CMK (cell line): Measurements from ENCODE around the gene USF3.
A peak's percentile ranks its signal among the peaks of the same experiment; 100 is the strongest.

Source experiments
- DNase-seq: peaks from one replicate; pipeline ENCODE4 v3.0.0-alpha.2; 2010; ENCODE audit warnings: low read depth

Gene USF3

DNA sequence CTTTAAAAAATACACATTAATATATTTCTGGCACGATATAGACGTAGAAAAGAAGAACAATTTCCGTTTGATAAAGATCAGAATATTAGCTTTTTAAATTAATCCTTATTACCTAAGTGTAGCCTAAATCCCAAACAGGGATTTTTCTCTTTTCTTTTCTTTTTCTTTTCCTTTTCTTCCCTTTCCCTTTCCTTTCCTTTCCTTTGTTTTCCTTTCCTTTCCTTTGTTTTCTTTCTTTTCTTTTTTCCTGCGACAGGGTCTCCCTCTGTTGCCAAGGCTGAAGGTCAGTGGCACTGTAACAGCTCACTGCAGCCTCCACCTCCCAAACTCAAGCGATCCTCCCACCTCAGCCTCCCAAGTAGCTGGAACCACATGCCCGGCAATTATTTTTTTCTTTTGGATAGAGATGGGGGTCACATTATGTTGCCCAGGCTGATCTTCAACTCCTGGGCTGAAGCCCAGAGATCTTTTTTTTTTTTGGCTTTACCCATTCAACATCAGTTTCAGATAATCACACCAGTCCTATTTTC is 1.8 kb upstream of the USF3 start:
- DNase-seq: no peak

GRCh38 chr3:113697500-113698090 is 1.2 kb upstream of the USF3 start:
- DNase-seq: no peak

GRCh38 chr3:113696658-113697499 is 437 bp upstream of the USF3 start:
- peak; percentile 88 for DNase-seq

DNA sequence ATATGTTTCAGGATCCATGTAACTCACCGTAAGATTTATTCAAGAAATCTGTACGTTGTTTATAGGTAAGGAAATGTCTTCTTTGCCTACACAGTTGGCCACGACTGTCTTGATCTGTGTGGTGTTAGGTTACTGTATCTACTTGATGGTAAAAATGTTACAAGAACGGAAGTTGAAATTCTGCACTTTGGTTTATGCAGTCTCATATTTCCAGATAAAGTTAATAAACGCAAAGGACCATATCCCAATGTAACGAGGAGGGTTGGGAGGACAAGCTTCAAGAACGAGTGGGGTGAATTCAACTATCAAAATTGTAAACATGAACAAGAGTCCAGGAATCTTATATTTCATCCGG is 1.0 kb downstream of the USF3 start:
- DNase-seq: no peak

- DNase-seq: no peak
Observed at GRCh38 chr3:113690482-113690881, 6.0 kb downstream of the USF3 start.

DNA sequence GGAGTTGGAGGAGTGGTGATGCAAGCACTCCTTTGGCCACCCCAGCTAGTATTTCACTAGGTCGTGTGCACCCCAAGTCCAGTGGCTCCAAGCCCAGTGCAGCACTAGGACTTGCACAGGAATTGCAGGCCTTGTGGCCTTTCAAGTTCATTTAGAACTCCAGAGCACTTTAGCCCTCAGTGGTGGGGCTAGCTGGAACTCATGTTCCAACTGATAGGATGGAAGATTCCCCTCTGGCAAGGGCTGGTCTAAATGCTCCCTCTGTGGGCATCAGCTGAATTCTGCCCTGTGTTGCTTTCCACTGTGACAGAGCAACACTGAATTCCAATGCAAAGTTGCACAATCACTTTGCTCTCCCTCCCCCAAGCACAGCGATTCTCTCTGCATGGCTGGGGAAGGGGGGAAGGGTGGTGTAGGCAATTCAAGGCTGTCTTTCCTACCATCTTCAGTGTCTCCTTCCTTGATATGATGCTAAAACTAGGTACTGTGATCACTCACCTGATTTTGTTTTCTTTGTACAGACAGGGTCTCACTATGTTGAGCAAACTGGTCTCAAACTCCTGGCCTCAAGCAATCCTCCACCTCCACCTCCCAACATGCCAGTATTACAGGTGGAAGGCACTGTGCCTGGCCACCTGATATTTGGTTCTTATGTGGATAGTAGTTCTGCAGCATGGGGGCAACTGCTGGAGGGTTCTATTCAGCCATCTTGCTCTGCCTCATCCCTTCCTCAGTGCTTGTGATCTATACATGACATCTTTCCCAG is 10.3 kb downstream of the USF3 start:
- no peak for DNase-seq

DNA sequence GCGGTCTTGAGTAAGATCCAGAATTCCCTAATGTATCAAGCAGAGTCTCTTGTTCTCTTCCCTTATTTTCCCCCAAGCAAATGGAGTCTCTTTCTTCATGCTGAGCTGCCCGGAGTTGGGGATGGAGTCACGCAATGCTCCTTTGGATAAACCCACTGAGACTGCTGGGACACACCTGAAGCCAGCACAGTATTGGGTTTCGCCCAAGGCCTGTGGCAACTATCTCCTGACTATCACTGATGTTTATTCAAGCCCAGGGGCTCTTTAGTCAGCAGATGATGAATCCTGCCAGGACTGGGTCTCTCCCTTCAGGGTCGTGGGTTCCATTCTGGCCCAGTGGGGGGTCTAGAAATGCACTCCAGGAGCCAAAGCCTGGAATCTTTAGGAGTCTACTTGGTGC is 11.3 kb downstream of the USF3 start:
- DNase-seq: no peak

DNA sequence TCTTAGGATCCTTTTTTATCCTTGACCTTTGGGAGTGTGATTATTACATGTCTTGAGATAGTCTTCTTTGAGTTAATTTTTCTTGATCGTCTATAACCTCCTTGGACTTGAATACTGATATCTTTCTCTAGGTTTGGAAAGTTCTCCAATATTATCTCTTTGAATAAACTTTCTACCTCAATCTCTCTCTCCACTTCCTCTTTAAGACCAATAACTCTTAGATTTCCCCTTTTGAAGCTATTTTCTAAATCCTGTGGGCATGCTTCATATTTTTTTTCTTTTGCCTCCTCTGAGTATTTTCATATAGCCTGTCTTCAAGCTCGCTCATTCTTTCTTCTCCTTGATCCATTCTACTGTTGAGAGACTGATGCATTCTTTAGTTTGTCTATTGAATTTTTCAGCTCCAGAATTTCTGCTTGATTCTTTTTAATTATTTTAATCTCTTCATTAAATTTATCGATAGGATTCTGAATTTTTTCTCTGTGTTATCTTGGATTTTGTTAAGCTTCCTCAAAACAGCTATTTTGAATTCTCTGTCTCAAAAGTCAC is 12.1 kb downstream of the USF3 start:
- no peak for DNase-seq

DNA sequence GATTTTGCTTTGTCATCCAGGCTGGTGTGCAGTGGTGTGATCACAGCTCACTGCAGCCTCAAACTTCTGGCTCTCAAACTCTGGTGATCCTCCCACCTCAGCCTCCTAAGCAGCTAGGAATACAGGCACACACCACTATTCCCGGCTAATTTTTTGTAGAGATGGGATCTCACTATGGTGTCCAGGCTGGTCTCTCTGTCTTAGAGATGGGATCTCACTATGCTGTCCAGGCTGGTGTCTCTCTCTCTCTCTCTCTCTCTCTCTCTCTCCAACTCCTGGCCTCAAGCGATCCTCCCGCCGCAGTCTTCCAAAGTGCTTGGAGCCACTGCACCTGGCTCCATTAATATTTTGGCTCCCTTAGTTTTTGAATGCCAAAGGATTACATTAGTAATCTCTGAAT is 17.7 kb downstream of the USF3 start:
- no peak for DNase-seq

- DNase-seq: no peak
Observed at GRCh38 chr3:113677737-113678136, 18.7 kb downstream of the USF3 start.

DNA sequence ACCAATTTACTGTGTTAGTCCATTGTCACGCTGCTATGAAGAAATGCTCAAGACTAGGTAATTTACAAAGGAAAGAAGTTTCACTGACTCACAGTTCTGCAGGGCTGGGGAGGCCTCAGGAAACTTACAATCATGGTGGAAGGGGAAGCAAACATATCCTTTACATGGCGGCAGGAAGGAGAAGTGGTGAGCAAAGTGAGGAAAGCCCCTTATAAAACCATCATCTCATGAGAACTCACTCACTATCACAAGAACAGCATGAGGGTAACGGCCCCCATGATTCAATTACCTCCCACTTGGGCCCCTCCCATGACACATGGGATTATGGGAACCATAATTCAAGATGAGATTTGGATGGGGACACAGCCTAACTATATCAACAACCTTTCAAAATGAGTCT is 20.2 kb downstream of the USF3 start:
- DNase-seq: no peak

GRCh38 chr3:113673593-113673992 is 22.8 kb downstream of the USF3 start:
- no peak for DNase-seq

GRCh38 chr3:113668015-113668414 is 28.4 kb downstream of the USF3 start:
- DNase-seq: peak; percentile 22

DNA sequence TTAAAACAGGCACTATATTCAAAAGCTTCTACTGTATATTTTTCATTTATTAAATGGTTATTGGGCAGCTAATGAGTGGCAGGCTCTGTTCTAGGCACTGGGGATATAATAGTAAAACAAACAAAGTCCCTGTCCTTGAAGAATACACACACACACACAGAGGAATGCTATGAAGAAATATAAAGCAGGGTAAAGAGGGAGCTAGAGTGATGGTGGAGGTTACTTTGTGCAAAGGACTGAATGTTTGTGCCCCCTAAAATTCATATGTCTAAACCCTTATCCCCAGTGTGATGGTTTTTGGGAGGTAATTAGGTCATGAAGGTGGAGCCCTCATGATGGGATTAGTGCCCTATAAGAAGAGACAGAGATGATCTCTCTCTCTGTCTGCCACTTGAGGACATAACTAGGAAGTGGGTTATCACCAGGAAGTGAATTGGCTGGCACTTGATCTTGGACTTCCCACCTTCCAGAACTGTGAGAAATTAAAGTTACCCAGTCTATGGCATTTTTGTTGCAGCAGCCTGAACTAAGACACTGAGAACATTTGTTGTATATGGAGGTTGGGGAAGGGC is 31.8 kb downstream of the USF3 start:
- no peak for DNase-seq

- DNase-seq: no peak
Observed at GRCh38 chr3:113663761-113664160, 32.7 kb downstream of the USF3 start.

DNA sequence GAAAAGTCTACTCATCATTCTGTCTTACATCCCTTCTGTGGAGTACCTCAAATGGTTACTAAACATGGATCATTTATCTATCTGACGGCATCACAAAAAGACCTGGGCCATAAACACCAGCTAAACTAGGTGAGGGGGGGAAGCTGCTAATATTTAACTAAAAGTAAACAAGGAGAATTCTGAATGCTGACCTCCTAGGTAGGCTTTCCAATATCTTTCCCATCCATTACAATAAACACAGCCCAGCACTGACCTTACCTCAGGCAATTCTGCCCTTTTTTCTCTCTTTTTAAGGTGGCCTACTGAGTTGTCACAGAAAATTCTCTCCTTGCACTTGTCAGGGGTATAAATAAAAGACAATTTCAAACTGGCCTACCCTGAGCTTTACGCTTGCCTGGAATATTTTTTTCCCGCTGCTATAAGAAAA is 33.1 kb downstream of the USF3 start:
- no peak for DNase-seq

- no peak for DNase-seq
Observed at GRCh38 chr3:113662824-113663223, 33.6 kb downstream of the USF3 start.

DNA sequence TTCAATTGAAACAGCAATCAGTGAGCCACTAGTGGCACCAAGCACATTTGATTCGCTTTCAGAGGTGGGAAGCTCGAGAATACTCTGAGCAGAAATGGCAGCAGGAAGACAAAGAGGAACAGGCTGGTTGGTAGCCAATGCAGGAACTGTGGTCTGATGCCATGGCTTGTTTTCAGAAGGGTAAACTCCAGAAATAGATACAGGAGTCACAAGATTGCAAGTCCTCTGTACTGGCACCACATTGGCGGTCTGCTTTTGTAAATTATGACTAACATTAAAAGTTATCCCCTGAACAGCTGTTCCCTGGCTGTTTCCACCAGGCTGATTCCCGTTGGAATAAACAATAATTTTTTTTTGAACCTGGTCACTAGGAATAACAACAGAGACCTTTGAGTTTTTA is 35.5 kb downstream of the USF3 start:
- DNase-seq: no peak

GRCh38 chr3:113660458-113660857 is 36.0 kb downstream of the USF3 start:
- no peak for DNase-seq

DNA sequence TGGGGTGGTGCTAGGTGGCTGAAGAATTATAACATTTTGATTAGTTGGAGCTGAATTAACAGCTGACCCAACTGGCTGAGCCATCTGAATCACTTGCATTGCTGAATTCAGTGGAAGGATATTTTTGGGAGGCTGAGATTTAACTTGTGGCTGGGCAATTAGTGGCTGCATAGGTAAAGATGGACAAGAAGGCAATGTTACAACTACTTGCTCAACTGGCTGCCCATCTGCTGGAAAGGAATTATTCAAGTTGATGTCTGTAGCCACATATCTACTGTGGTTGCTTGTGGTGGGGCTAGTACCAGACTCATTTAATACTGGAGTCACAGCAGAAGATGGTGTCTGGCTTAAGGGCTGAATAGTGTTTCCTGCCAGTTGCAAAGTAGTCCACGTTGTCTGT is 36.4 kb downstream of the USF3 start:
- no peak for DNase-seq

- no peak for DNase-seq
Observed at GRCh38 chr3:113659101-113659541, 37.3 kb downstream of the USF3 start.

- DNase-seq: no peak
Observed at GRCh38 chr3:113658107-113658506, 38.3 kb downstream of the USF3 start.
